ENCODE data around the gene SPTBN2.

Gene SPTBN2

GRCh38 chr11:66707486-66707885, 21.5 kb downstream of the SPTBN2 start:
- H3K4me1 ChIP-seq (ENCODE audit: control insufficient read depth in 2 of 2, insufficient read depth in 1 of 2, low read depth in 1 of 2, low read length in 2 of 2), result no peaks in the 10 kb centered on the region
- no peak overlapping the region for H2BK15ac ChIP-seq (ENCODE audit: low read length)
- H3K4me2 ChIP-seq (ENCODE audit: insufficient read depth, low read length, poor library complexity, severe bottlenecking), result no peak overlapping the region
- DNase-seq (ENCODE audit: low spot score), result no peak
- no peak overlapping the region for H3K27ac ChIP-seq (replicated peaks; ENCODE audit: low read length)
- peak overlapping the region; percentile 30 for H2BK12ac ChIP-seq (ENCODE audit: low read length)
- H3K14ac ChIP-seq (ENCODE audit: low read length), result no peak overlapping the region
- peaks cover 29 to 72% of the 10 kb centered on the region in 2 donors for H3K36me3 ChIP-seq (replicated peaks in 1 of 2; ENCODE audit: control insufficient read depth in 2 of 2, insufficient read depth in 2 of 2, low read length in 2 of 2)
- no peak overlapping the region for H2AK5ac ChIP-seq (ENCODE audit: low read depth, low read length)
- peak overlapping the region; percentile 50 for H3K9ac ChIP-seq (ENCODE audit: low read depth, low read length, poor library complexity)
- H4K8ac ChIP-seq (ENCODE audit: low read depth, low read length), result no peak overlapping the region
- no peak overlapping the region for H3K18ac ChIP-seq (ENCODE audit: low read length)
- no peak overlapping the region for H4K91ac ChIP-seq (ENCODE audit: low read depth, low read length, poor library complexity)
- no peak overlapping the region for H2BK120ac ChIP-seq (ENCODE audit: low read depth, low read length)
- H3K4ac ChIP-seq (ENCODE audit: low read length), result peak overlapping the region; percentile 23
- H2AFZ ChIP-seq (ENCODE audit: low read length), result no peak overlapping the region
- no CpG with 5 or more reads among the region's 26 CpGs for WGBS, 2 donors (ENCODE audit: extremely low coverage in 2 of 2, insufficient read length in 2 of 2, insufficient replicate concordance in 1 of 2)
- H3K23ac ChIP-seq (ENCODE audit: low read depth, low read length, poor library complexity), result peak overlapping the region; percentile 73
- peaks cover 3% of the 10 kb centered on the region for H3K79me1 ChIP-seq (ENCODE audit: low read depth, low read length)
- peak overlapping the region in 1 of 2 donors; percentile 44 for H3K4me3 ChIP-seq (ENCODE audit: low read length in 2 of 2)
- H3K27me3 ChIP-seq (ENCODE audit: control insufficient read depth in 3 of 3, insufficient read depth in 3 of 3, low read depth in 1 of 3, low read length in 3 of 3), result no peaks in the 10 kb centered on the region
- no peaks in the 10 kb centered on the region for H3K9me3 ChIP-seq (replicated peaks in 1 of 2; ENCODE audit: control insufficient read depth in 2 of 2, insufficient read depth in 1 of 2, low read depth in 1 of 2, low read length in 2 of 2)
- no peak overlapping the region for H2BK5ac ChIP-seq (ENCODE audit: low read length)

DNA sequence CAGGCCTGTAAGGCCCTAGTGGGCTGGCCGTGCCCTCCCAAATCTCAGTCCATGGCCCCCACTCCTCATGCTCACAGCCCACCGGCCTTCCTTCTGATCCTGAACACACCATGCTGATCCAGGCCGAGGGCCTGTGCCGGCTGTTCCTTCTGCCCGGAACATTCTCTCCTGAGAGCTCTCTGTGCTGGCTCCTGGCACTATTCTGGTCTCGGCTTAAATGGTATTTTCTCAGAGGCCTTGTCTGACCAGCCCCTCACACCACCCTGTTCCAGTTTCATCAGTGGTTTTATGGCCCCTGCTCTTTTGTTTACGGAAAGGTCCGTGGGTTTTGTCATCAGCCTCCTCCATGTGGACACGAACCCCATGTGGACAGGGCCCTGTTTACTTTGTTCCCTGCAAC, 22.0 kb downstream of the SPTBN2 start:
- Histone ChIP-seq H3K79me1 (ENCODE audit: low read depth, low read length) (peaks cover 4% of the 10 kb centered on the region), H2BK12ac (ENCODE audit: low read length) (no peak overlapping the region), H3K4me1 (ENCODE audit: control insufficient read depth in 2 of 2, insufficient read depth in 1 of 2, low read depth in 1 of 2, low read length in 2 of 2) (no peaks in the 10 kb centered on the region), H3K27ac (replicated peaks; ENCODE audit: low read length) (no peak overlapping the region), H4K91ac (ENCODE audit: low read depth, low read length, poor library complexity) (no peak overlapping the region), H3K4me2 (ENCODE audit: insufficient read depth, low read length, poor library complexity, severe bottlenecking) (no peak overlapping the region), H2AK5ac (ENCODE audit: low read depth, low read length) (no peak overlapping the region), H3K18ac (ENCODE audit: low read length) (no peak overlapping the region), H3K14ac (ENCODE audit: low read length) (no peak overlapping the region), H3K4me3 (ENCODE audit: low read length in 2 of 2) (no peak overlapping the region), H3K36me3 (replicated peaks in 1 of 2; ENCODE audit: control insufficient read depth in 2 of 2, insufficient read depth in 2 of 2, low read length in 2 of 2) (peaks cover 30 to 73% of the 10 kb centered on the region in 2 donors), H3K27me3 (ENCODE audit: control insufficient read depth in 3 of 3, insufficient read depth in 3 of 3, low read depth in 1 of 3, low read length in 3 of 3) (no peaks in the 10 kb centered on the region), H2AFZ (ENCODE audit: low read length) (no peak overlapping the region), H3K4ac (ENCODE audit: low read length) (no peak overlapping the region), H3K9me3 (replicated peaks in 1 of 2; ENCODE audit: control insufficient read depth in 2 of 2, insufficient read depth in 1 of 2, low read depth in 1 of 2, low read length in 2 of 2) (no peaks in the 10 kb centered on the region), H3K23ac (ENCODE audit: low read depth, low read length, poor library complexity) (peak overlapping the region; percentile 73), H3K9ac (ENCODE audit: low read depth, low read length, poor library complexity) (no peak overlapping the region), H2BK120ac (ENCODE audit: low read depth, low read length) (no peak overlapping the region), H2BK5ac (ENCODE audit: low read length) (no peak overlapping the region), H2BK15ac (ENCODE audit: low read length) (no peak overlapping the region), H4K8ac (ENCODE audit: low read depth, low read length) (no peak overlapping the region)
- no peak for DNase-seq (ENCODE audit: low spot score)
- no CpG with 5 or more reads among the region's 9 CpGs for WGBS, 2 donors (ENCODE audit: extremely low coverage in 2 of 2, insufficient read length in 2 of 2, insufficient replicate concordance in 1 of 2)

DNA sequence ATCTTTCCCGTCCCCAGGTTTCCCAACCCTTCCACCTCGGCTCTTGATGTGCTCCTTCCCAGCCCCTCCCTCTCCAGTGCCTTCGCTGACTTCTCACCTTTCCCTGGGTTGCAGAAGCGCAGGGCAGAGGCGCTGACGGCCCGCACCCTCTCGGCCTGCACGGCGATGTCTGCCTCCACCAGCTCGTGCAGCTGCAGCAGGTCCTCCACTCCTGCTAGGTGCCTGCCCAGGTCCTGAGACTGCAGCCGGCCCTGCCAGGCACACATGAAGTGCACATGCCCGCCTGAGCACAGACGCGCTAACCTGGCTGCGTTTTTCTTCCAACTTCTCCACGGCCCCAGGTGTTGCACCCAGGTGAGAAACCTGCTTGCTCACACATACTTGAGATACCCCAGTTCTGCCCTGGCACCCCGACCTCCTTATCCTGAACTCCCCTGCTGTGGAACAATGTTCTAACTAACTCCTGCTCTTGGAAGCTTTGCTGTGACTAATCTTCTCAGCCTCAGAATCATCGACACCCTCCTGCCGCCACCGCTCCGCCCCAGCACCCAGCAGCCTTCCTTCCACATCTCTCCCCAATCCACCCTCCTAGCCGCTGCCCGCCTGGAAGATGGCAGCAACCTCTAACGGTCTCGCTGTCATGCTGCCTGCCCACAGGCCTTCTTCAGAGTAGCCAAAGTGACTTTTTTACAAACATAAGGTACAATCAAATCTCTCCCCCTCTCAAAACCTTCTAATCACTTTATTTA, 23.3 kb downstream of the SPTBN2 start:
- Histone ChIP-seq H3K4me2 (ENCODE audit: insufficient read depth, low read length, poor library complexity, severe bottlenecking) (no peak overlapping the region), H2BK15ac (ENCODE audit: low read length) (no peak overlapping the region), H3K4me1 (ENCODE audit: control insufficient read depth in 2 of 2, insufficient read depth in 1 of 2, low read depth in 1 of 2, low read length in 2 of 2) (no peaks in the 10 kb centered on the region), H2BK120ac (ENCODE audit: low read depth, low read length) (no peak overlapping the region), H4K8ac (ENCODE audit: low read depth, low read length) (no peak overlapping the region), H4K91ac (ENCODE audit: low read depth, low read length, poor library complexity) (no peak overlapping the region), H3K18ac (ENCODE audit: low read length) (no peak overlapping the region), H3K23ac (ENCODE audit: low read depth, low read length, poor library complexity) (no peak overlapping the region), H2BK5ac (ENCODE audit: low read length) (no peak overlapping the region), H3K9ac (ENCODE audit: low read depth, low read length, poor library complexity) (peak overlapping the region; percentile 30), H3K4me3 (ENCODE audit: low read length in 2 of 2) (no peak overlapping the region), H2AK5ac (ENCODE audit: low read depth, low read length) (no peak overlapping the region), H3K27me3 (ENCODE audit: control insufficient read depth in 3 of 3, insufficient read depth in 3 of 3, low read depth in 1 of 3, low read length in 3 of 3) (no peaks in the 10 kb centered on the region), H3K36me3 (replicated peaks in 1 of 2; ENCODE audit: control insufficient read depth in 2 of 2, insufficient read depth in 2 of 2, low read length in 2 of 2) (peaks cover 37 to 73% of the 10 kb centered on the region in 2 donors), H3K27ac (replicated peaks; ENCODE audit: low read length) (no peak overlapping the region), H3K79me1 (ENCODE audit: low read depth, low read length) (peaks cover 4% of the 10 kb centered on the region), H3K9me3 (replicated peaks in 1 of 2; ENCODE audit: control insufficient read depth in 2 of 2, insufficient read depth in 1 of 2, low read depth in 1 of 2, low read length in 2 of 2) (no peaks in the 10 kb centered on the region), H2AFZ (ENCODE audit: low read length) (no peak overlapping the region), H3K14ac (ENCODE audit: low read length) (no peak overlapping the region), H3K4ac (ENCODE audit: low read length) (no peak overlapping the region), H2BK12ac (ENCODE audit: low read length) (no peak overlapping the region)
- DNase-seq (ENCODE audit: low spot score), result no peak
- no CpG with 5 or more reads among the region's 26 CpGs for WGBS, 2 donors (ENCODE audit: extremely low coverage in 2 of 2, insufficient read length in 2 of 2, insufficient replicate concordance in 1 of 2)

GRCh38 chr11:66704659-66705360, 24.2 kb downstream of the SPTBN2 start:
- H3K23ac ChIP-seq (ENCODE audit: low read depth, low read length, poor library complexity), result no peak overlapping the region

More at GRCh38 chr11:66704659-66705360, 24.2 kb downstream of the SPTBN2 start:
- no CpG with 5 or more reads among the region's 46 CpGs for WGBS, 2 donors (ENCODE audit: extremely low coverage in 2 of 2, insufficient read length in 2 of 2, insufficient replicate concordance in 1 of 2)
- Histone ChIP-seq H2BK120ac (ENCODE audit: low read depth, low read length) (no peak overlapping the region), H3K79me1 (ENCODE audit: low read depth, low read length) (peaks cover 4% of the 10 kb centered on the region), H4K91ac (ENCODE audit: low read depth, low read length, poor library complexity) (no peak overlapping the region), H3K4me3 (ENCODE audit: low read length in 2 of 2) (no peak overlapping the region), H3K36me3 (replicated peaks in 1 of 2; ENCODE audit: control insufficient read depth in 2 of 2, insufficient read depth in 2 of 2, low read length in 2 of 2) (peaks cover 39 to 73% of the 10 kb centered on the region in 2 donors), H3K27ac (replicated peaks; ENCODE audit: low read length) (no peak overlapping the region), H3K4me2 (ENCODE audit: insufficient read depth, low read length, poor library complexity, severe bottlenecking) (no peak overlapping the region), H2AFZ (ENCODE audit: low read length) (no peak overlapping the region), H3K4me1 (ENCODE audit: control insufficient read depth in 2 of 2, insufficient read depth in 1 of 2, low read depth in 1 of 2, low read length in 2 of 2) (no peaks in the 10 kb centered on the region), H4K8ac (ENCODE audit: low read depth, low read length) (no peak overlapping the region), H3K4ac (ENCODE audit: low read length) (no peak overlapping the region), H2AK5ac (ENCODE audit: low read depth, low read length) (no peak overlapping the region), H2BK12ac (ENCODE audit: low read length) (no peak overlapping the region), H3K9me3 (replicated peaks in 1 of 2; ENCODE audit: control insufficient read depth in 2 of 2, insufficient read depth in 1 of 2, low read depth in 1 of 2, low read length in 2 of 2) (no peaks in the 10 kb centered on the region), H3K9ac (ENCODE audit: low read depth, low read length, poor library complexity) (peak overlapping the region; percentile 44), H2BK5ac (ENCODE audit: low read length) (peak overlapping the region; percentile 66), H3K14ac (ENCODE audit: low read length) (peak overlapping the region; percentile 21), H2BK15ac (ENCODE audit: low read length) (no peak overlapping the region), H3K18ac (ENCODE audit: low read length) (no peak overlapping the region), H3K27me3 (ENCODE audit: control insufficient read depth in 3 of 3, insufficient read depth in 3 of 3, low read depth in 1 of 3, low read length in 3 of 3) (no peaks in the 10 kb centered on the region)
- DNase-seq (ENCODE audit: low spot score), result no peak

Data from neuronal stem cell (in vitro differentiated cells).